Panc1 (cell line): ENCODE measurements around the gene RTN4IP1.

ENCODE experiments used
- CTCF ChIP-seq: fragments of 450-650 bp; IDR thresholded peaks from 2 replicates; pipeline ENCODE4 v1.5.1; 2017; ENCODE audit warnings: mild to moderate bottlenecking
- SIN3A ChIP-seq: IDR thresholded peaks from 2 replicates; pipeline ENCODE4 v1.6.1; 2012; ENCODE audit warnings: low read depth, mild to moderate bottlenecking, low read length, moderate library complexity, borderline replicate concordance; ENCODE audit not compliant: insufficient read depth
- TCF7L2 ChIP-seq: IDR thresholded peaks from 2 replicates; pipeline ENCODE4 v1.6.1; 2011; ENCODE audit warnings: mild to moderate bottlenecking, low read depth, low read length, inconsistent platforms
- TF ChIP-seq, protein P1 (sequence below), 2 experiments: IDR thresholded peaks; 2 replicates each; pipeline ENCODE4 v1.6.1; 2011 to 2012; ENCODE audit warnings: low read depth in 2 of 2, control low read depth in 1 of 2, low read length in 1 of 2, mild to moderate bottlenecking in 1 of 2, moderate library complexity in 1 of 2; ENCODE audit not compliant: insufficient read depth in 1 of 2

DNA sequence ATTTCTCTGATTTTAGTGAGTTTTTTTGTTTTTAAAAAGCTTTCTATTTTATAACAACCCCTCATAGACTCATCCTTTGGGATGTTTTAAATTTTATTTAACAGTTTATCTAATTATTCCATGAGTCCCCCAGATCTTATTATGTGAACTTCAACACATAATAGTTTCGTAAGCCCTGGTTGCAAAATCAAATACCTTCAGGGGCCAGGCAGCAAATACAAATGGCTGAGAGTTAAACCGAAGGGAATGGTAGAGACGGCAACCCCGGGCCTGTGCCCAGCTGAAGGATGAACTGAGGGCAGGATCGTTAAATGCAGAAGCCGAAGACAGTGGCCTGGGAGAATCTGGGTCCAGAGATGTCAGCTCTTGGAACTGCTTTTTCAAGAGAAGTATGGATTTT lies 88.4 kb downstream of the RTN4IP1 start:
- no peak for TF ChIP-seq SIN3A
- TF ChIP-seq CTCF, result no peak
- TF ChIP-seq, protein P1, sequence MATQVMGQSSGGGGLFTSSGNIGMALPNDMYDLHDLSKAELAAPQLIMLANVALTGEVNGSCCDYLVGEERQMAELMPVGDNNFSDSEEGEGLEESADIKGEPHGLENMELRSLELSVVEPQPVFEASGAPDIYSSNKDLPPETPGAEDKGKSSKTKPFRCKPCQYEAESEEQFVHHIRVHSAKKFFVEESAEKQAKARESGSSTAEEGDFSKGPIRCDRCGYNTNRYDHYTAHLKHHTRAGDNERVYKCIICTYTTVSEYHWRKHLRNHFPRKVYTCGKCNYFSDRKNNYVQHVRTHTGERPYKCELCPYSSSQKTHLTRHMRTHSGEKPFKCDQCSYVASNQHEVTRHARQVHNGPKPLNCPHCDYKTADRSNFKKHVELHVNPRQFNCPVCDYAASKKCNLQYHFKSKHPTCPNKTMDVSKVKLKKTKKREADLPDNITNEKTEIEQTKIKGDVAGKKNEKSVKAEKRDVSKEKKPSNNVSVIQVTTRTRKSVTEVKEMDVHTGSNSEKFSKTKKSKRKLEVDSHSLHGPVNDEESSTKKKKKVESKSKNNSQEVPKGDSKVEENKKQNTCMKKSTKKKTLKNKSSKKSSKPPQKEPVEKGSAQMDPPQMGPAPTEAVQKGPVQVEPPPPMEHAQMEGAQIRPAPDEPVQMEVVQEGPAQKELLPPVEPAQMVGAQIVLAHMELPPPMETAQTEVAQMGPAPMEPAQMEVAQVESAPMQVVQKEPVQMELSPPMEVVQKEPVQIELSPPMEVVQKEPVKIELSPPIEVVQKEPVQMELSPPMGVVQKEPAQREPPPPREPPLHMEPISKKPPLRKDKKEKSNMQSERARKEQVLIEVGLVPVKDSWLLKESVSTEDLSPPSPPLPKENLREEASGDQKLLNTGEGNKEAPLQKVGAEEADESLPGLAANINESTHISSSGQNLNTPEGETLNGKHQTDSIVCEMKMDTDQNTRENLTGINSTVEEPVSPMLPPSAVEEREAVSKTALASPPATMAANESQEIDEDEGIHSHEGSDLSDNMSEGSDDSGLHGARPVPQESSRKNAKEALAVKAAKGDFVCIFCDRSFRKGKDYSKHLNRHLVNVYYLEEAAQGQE (IDR thresholded peaks at IDR 0.05; ENCODE audit: insufficient read depth in 1 of 2, low read depth in 2 of 2, low read length in 1 of 2), result no peak
- no peak for TF ChIP-seq TCF7L2
